Epithelial cell of proximal tubule (primary cell): Measurements from ENCODE around the gene IFNL2. TPM values are rescaled to one million over a fixed set of nuclear protein-coding genes. Genes with fewer than 3 reads are reported as not detected.

Experiments
- DNase-seq: peaks from one replicate; pipeline ENCODE4 v3.0.0-alpha.2; 2011; ENCODE audit warnings: low read depth
- H3K4me3 ChIP-seq: 2 replicates; pipeline ENCODE4 v1.5.1; 2011; ENCODE audit warnings: low read depth, mild to moderate bottlenecking, low read length
- CTCF ChIP-seq: conservative IDR thresholded peaks from 2 replicates; pipeline ENCODE4 v1.5.1; 2012; ENCODE audit warnings: low read depth, mild to moderate bottlenecking, low read length
- total RNA-seq: library from RNA; depleted of rRNA; stranded (reverse); fragments of >200 nt; gene quantifications from 2 replicates; pipeline ENCODE4 v1.2.3, GENCODE V29; 2015

Gene IFNL2
- total RNA-seq, 1 donor from 2014 or later = not detected

- no peak overlapping the region for H3K4me3 ChIP-seq
- DNase-seq = no peak
- no peak for TF ChIP-seq CTCF
These were observed 31.6 kb downstream of the IFNL2 start for GRCh38 chr19:39299832-39300231.

GRCh38 chr19:39301021-39301420 is 32.8 kb downstream of the IFNL2 start:
- DNase-seq = no peak
- H3K4me3 ChIP-seq = no peak overlapping the region
- no peak for TF ChIP-seq CTCF

- no peak for DNase-seq
- no peak overlapping the region for H3K4me3 ChIP-seq
- no peak for TF ChIP-seq CTCF
These were observed 33.4 kb downstream of the IFNL2 start for GRCh38 chr19:39301562-39301961.

- H3K4me3 ChIP-seq = no peak overlapping the region
- no peak for TF ChIP-seq CTCF
- DNase-seq = no peak
These were observed 35.4 kb downstream of the IFNL2 start for GRCh38 chr19:39303373-39304184.

- H3K4me3 ChIP-seq = no peak overlapping the region
- no peak for DNase-seq
- TF ChIP-seq CTCF = no peak
These were observed 36.0 kb downstream of the IFNL2 start for GRCh38 chr19:39304185-39304513.

- no peak for DNase-seq
- no peak for TF ChIP-seq CTCF
- no peak overlapping the region for H3K4me3 ChIP-seq
These were observed 36.7 kb downstream of the IFNL2 start for GRCh38 chr19:39304701-39305571.
